Activated CD4-positive, CD25-positive, alpha-beta regulatory T cell treated with anti-CD3 and anti-CD28 coated beads, Interleukin-2, amount 50 U/mL, for 24 hours (primary cell): ENCODE results near the gene LRIF1.
"Not testable (repeated sequence)": the region's sequence is repeated elsewhere in the genome, so short reads cannot be mapped to it uniquely, and the experiment has no call there.

Source experiments
- ATAC-seq, 2 donors: fragments of 150-1000 bp; cut with Tn5 transposase; one replicate each; pipeline ENCODE4 v1.10.0; 2021; ENCODE audit warnings: mild to moderate bottlenecking in 1 of 2, moderate library complexity in 1 of 2

Gene LRIF1

DNA sequence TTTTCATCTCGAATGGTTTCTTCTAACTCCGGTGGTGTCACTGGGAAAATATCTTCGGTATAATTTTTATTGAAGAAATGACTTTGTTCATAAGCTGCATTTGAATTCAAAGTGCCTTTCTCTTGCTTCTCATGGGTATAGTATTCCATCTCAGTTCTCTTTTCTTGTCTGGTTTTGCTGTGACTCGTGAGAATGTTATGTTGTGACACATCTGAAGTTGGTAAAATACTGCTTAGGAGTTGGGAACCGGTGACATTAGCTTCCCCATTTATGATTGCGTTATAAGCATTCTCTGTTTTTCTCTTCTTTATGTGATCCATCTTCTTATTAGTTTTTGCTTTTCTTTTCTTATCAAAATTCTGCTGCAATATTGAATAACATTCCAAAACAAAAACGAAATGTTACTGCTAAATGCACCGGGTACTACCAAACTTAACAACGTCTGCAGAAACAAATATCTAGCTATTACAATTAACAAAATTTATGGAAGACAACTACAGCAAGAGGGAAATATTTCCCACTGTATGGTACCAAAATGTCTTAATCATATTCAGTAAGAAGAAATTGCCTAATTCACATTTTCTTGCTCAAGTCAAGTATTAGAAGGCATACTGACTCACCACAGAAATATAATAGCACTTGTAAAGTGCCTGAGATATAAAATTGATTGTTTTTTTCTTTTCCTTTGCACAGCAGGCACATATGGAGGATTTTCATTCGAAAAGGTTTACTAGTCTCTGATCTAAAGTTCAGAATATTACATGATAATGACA, 15.5 kb downstream of the LRIF1 start:
- no peak for ATAC-seq

DNA sequence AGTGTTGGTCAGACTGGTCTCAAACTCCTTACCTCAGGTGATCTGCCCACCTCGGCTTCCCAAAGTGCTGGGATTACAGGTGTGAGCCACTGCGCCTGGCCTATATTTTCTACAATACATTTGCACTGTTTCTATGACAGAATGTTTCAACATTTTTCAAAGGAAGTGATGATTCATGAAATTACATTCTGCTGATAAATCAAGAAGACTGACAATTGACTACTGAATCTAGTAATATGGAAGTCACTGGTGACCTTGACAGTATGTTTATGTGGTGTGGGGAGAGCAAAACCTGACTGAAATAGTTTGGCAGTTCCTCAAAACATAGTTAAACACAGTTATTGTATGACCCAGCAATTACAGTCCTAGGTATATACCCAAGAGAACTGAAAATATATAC, 18.1 kb downstream of the LRIF1 start:
- ATAC-seq: no peak

DNA sequence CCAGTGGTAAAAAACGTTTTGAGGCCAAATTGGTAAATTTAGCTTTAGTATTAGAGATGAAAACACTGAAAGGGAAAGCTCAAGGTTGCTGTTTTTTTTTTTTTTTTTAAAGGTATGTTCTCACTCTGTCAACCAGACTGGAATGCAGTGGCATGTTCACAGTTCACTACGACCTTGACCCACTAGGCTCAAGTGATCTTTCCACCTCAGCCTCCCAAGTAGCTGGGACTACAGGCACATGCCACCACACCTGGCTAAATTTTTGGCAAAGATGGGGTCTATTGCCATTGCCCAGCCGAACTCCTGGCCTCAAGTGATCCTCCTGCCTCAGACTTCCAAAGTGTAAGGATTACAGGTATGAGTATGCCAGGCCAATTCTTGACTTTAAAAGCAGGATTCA, 18.9 kb downstream of the LRIF1 start:
- no peak for ATAC-seq

DNA sequence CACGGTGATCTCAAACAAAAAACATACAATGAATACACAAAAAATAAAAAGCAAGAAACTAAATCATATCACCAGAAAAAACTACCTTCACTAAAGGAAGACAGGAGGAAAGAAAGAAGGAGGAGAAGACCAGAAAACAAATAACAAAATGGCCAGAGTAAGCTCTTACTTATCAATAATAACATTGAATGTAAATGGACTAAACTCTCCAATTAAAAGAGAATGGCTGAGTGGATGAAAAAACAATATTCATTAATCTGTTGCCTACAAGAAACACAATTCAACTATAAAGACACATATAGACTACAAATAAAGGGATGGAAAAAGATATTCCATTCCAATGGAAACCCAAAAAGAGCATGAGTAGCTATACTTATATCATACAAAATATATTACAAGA, 27.2 kb downstream of the LRIF1 start:
- ATAC-seq: no peak

DNA sequence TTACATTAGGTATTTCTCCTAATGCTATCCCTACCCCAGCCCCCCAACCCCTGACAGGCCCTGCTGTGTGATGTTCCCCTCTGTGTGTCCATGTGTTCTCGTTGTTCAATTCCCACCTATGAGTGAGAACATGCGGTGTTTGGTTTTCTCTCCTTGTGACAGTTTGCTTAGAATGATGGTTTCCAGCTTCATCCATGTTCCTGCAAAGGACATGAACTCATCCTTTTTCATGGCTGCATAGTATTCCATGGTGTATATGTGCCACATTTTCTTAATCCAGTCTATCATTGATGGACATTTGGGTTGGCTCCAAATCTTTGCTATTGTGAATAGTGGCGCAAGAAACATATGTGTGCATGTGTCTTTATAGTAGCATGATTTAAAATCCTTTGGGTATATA, 32.6 kb downstream of the LRIF1 start:
- not testable (repeated sequence) for ATAC-seq

DNA sequence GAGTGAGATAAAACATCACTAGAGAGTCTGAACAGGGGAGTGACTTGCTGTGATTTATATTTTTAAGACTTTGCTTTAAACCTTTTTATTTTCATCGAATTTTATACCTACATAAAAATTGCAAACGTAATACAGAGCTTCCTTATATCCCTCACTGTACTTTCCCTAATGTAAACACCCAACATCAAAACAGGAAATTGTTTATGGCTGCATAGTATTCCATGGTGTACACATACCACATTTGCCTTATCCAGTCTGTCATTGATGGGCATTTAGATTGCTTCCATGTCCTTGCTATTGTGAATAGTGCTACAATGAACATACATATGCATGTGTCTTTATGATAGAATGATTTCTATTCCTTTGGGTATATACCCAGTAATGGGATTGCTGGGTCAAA, 34.8 kb downstream of the LRIF1 start:
- ATAC-seq: no peak

DNA sequence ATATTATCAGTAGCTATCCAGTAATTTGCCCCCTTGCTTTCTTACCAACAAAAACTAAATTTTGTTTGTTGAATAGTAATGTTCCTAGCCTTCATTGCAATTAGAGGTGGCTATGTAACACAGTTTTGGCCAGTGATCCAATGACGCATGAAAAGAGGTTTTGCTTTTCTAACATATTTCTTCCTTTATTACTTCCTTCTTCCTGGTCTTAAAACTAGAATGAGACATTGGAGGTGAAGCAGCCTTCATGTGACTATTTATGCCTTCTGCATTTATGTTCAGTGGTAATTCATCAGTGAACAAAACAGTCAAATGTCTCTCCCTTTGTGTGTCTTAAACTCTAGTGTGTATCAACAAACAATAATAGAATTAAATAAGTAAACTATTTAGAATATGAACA, 35.5 kb downstream of the LRIF1 start:
- ATAC-seq: no peak

DNA sequence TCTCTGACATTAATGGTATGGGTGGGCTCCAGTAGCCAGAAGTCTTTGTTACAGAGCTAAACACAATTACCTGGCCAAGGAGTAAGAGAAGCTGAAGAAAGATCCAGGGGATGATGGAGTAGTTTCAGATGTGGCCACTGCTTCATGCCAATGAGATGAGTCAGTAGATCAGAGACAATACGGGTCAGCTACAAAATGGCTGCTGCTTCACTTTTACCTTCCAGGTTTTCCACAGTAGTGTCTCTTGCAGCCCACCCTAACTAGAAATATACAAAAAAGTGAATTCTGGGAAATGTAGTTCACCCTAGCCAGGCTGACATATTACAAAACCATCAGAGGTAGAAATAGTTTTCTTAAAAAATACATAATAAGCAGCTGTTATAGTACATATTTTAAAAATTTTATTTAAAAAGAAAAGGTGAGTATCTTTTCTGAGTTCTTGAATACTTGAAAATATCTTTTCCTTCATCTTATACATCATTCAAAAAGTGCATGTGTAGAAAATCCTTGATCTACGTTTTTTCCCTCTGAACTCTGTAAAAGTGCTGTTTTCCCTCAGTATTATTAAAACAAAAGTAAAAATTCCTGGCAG, 36.1 kb downstream of the LRIF1 start:
- ATAC-seq: no peak

DNA sequence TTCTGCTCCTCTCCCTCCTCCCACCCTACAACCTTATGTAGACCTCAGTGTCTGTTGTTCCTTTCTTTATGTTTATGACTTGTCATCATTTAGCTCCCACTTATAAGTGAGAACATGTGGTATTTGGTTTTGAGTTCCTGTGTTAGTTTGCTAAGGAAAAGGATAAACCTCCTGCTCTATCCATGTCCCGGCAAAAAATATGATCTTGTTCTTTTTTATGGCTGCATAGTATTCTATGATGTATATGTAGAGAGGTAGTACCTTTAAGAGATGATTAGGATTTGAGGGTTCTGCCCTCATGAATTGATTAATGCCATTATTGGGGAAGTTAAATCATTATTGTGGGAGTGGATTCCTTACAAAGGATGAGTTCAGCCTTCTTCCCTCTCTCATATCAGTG, 41.8 kb downstream of the LRIF1 start:
- ATAC-seq: no peak

DNA sequence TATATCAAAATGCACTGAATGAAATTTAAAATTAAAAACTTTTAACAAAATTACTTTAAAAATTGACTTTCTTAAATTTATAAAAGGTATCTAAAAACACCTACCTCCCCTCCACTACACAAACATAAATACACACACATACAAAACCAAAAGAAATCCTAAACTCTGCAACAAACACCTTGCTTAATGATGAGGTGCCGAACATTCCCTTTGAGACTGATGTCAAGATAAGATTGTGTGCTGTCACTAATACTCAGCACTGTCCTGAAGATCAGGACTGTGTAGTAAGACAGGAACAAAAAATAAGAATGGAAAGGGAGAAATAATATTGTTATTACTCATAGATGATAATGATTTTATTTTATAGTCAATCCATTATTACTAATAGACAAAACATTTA, 45.7 kb downstream of the LRIF1 start:
- ATAC-seq: no peak

DNA sequence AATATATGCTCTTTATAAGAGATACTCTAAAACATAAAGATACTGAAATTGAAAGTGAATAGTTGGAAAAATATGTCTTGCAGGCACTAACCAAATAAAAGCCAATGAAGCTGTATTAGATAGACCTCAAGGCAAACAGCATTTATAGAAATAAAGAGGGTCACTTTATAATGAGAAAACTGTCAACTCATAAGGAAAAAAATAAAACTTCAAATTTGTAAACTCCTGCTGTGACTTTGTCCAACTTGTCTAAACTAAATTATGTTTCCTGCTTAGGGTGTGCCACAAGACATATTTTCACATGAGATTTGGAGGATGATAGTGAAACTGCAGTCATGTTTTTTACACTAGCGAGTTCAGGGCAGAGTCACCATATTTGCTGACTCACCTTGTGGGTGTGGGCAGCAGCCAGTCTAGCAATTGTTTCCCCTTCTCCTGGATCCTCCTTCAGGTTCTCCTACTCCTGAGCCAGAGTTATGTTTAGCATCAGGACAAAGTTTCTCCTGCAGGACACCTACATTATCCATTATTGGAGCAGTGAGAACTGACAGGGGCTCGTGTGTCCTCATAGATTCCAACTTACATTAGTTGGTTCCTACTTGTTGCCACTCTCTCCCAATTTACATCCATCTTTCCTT, 46.9 kb downstream of the LRIF1 start:
- peak; percentile 83 to 90 for ATAC-seq

DNA sequence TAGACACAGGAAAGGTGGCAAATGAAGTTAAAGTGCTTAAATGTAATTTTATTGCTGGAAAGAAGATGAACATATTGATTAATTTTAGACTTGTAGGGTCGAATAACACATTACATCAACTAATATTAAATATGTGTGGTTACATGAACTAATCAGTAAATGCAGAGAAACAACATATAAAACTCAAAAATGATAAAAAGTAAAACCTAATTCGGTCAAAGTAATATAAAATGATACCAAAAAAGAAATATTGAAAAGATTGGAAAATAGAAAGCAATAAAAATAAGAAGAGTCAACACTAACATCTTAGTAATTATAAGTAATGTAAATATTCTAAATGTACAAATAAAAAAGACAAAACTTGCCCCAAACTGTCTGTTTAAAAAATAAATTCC, 47.5 kb downstream of the LRIF1 start:
- ATAC-seq: no peak

DNA sequence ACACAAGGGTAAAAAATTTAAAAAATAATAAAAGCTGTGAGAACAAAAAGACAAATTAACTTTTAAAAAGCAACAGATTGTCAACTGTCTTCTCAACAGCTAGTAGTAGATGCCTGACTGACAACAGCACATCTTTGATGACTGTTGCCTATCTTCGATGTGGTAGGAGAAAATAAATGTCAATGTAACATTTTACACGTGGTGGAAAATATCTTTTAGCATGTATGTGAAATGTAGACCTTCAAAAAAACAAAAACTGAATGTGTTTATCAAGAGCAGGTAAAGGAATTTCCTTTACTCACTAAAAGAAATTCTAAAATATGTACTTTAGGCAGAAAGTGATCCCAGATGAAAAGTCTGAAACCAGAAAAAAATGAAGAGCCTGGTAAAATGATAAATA, 47.9 kb downstream of the LRIF1 start:
- no peak for ATAC-seq

DNA sequence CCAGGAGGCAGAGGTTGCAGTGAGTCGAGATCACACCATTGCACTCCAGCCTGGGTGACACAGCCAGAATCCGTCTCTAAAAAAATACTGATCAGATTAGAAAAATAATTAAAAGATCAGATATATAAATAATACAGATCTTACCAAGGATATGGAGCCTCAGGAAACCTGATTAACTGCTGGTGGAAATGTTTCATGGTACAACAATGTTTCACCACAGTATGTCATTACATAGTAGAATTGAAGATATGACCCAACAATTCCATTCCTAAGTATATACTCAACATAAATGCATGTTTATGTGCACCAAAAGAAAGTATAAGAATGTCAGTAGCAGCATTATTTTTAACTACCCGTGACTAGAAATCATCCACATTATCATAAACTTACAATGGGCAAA, 49.0 kb downstream of the LRIF1 start:
- ATAC-seq: no peak

DNA sequence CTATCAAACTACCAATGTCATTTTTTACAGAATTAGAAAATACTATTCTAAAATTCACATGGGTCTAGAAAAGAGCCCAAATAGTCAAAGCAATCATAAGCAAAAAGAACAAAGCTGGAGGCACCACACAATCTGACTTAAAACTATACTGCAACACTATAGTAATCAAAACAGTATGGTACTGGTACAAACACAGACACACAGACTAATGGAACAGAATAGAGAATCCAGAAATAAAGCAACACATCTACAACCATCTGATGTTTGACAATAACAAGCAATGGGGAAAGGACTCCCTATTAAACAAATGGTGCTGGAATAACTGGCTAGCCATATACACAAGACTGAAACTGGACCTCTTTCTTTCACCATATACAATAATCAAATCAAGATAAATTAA, 50.9 kb downstream of the LRIF1 start:
- no peak for ATAC-seq

DNA sequence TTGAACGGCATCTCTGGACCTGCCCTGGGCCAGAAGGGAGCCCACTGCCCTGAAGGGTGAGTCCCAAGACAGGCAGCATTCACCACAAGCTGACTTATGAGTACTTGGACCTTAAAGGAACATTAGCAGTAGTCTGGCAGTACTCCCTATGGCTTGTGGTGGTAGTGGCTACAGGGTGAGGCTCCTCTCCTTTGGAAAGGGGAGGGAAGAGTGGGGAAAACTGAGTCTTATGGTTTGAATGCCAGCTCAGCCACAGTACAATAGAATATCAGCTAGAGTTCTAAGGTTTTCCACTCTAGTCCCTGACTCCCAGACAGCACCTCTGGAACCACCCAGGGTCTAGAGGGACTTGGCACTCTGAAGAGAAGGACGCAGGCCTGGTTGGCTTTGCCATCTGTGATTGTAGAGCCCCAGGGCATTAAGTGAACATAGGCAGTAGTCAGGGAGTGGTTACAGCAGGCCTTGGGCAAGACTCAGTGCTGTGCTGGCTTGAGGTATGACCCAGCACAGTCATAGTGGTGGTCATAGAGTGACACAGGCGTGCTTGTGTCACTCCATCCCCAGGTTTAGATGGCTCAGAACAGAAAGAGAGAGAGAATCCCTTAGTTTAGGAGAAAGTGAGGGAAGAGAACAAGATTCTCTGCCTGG, 59.7 kb downstream of the LRIF1 start:
- peak; percentile 35 to 48 for ATAC-seq

DNA sequence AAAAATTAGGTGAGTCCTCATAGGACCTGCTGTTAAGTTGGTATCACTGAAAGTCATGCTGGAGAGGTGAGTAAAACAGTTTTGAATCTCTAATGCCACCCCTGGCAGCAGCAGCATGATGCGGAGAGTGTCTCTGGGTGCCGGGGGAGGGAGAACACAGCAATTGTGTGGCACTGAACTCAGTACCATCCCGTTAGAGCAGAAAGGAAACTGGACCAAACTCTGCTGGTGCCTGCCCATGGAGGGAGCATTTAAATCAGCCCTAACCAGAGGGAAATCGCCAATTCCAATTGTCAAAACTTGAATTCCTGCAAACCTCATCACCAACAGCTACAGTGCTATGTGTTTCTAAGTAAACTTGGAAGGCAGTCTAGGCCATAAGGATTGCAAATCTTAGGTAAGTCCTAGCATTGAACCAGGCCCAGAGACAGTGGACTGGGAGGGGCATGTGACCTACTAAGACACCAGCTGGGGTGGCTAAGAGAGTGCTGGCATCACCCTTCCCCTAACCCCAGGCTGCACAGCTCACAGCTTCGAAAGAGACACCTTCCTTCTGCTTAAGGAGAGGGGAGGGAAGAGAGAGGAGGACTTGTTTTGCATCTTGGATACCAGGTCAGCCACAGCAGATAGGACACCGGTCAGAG, 60.8 kb downstream of the LRIF1 start:
- no peak for ATAC-seq

DNA sequence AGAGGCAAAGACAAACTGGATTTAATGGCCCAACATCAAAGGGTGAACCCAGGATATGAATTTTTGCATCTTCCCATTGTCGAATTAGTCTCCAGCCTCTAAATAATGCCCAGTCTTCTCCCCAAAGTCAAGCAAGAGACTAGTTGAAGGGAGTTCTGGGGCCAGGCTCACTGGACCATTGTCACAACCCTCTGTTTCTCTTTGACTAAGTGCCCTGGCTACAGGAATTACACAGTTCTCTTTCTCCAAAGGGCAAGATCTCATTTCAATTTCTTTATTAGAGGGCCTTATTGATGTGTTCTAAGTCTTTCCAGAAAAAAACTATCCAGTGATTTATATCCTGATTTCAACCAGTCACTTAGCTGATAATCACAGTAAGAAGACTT, 64.3 kb downstream of the LRIF1 start:
- no peak for ATAC-seq

DNA sequence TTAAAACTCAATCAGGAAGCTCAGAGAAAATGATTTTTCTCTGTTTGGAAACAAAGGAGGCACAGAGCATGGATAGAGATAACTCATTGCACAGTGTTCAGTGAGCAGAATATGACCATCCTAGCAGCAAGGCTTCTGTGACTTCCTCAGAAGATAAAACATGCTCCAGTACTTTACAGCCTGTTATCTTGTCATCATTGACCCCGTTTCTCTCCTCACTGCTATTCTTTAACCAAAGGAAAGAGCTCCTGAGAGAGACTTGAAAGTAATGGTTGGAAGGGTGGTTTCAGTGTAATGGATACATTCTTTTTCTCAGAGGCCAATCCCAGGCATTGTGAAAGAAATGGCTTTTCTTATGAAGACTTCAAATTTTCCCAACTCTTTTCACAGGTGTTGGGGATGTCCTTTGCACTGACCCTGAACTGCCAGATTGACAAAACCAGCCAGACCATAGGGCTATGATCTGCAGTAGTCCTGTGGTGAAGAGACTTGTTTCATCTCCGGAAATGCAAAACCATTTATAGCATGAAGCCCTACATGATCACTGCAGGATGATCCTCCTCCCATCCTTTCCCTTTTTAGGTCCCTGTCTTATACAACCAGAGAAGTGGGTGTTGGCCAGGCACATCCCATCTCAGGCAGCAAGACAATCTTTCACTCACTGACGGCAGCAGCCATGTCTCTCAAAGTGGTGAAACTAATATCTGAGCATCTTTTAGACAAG, 64.8 kb downstream of the LRIF1 start:
- ATAC-seq: no peak

DNA sequence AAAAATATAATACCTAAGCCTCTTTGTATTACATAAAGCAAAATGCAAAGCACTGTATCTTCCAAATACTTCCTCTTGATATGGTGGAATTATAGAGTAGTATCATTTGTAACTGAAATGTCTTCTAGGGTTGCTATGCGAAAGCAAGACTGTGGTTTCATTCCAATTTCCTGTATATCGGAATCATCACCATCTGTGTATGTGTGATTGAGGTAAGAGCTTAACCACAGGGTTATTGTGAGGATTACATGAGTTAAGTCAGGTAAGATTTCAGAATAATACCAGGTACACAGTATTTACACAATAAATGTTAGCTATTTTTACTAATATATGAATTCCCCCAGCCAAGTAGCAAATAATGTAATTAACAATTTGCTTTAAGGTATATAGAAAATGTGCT, 66.0 kb downstream of the LRIF1 start:
- ATAC-seq: no peak
